ENCODE measurements around the gene TUBB. TPM values are rescaled to one million over a fixed set of nuclear protein-coding genes. Genes with fewer than 3 reads are reported as not detected.
A peak's percentile ranks its signal among the peaks of the same experiment; 100 is the strongest.

The TUBB gene
- total and polyA plus RNA-seq, 9 of the 15 experiments (the other 6 are each of a cell fraction or from before 2014, with no cell fraction given): 971 to 2,870 (median 1,478) TPM

DNA sequence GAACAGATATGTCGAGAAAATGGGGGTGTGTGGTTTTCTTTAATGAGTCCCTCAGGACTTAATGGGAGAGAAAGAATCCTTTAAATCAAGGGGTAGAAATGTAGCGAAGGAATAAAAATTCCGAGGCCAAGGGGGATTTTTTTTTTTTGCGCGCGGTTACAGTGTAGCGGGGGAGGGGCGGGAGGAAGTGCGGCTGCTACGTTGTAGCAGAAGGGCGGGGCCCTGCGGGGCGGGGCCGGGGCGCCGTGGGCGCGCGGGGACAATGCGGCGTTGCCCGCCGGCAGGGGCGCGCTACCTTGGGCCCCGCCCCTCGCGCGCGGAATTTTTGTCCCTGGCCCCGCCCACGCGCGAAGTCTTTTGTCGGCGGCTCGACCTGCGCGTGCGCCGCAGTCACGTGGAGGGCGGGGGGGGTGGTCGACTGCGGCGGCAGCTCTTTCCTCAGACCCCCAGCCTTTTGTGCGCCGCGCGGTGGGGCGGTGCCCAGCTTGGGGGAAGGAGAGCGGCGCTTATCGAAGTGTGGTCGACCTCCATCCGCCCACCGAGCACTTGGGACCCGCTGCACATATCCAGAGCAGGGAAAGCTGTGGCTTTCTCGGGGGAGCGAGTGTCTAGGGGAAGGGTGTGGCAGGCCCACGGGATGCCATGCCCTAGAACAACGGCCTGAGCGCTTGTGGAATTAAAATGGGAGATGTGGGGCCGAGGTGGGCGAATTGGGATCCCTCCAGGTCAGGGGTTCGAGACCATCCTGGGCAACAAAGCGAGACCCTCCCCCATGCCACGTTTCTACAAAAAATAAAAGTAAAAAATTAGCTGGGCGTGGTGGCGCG lies 1.3 kb downstream of the TUBB start (continued):
- TF ChIP-seq, protein P1, sequence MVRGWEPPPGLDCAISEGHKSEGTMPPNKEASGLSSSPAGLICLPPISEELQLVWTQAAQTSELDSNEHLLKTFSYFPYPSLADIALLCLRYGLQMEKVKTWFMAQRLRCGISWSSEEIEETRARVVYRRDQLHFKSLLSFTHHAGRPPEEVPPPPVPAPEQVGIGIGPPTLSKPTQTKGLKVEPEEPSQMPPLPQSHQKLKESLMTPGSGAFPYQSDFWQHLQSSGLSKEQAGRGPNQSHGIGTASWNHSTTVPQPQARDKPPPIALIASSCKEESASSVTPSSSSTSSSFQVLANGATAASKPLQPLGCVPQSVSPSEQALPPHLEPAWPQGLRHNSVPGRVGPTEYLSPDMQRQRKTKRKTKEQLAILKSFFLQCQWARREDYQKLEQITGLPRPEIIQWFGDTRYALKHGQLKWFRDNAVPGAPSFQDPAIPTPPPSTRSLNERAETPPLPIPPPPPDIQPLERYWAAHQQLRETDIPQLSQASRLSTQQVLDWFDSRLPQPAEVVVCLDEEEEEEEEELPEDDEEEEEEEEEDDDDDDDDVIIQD (CRISPR knock-in tag; IDR thresholded peaks at IDR 0.05): no peak
- TF ChIP-seq, protein P2, sequence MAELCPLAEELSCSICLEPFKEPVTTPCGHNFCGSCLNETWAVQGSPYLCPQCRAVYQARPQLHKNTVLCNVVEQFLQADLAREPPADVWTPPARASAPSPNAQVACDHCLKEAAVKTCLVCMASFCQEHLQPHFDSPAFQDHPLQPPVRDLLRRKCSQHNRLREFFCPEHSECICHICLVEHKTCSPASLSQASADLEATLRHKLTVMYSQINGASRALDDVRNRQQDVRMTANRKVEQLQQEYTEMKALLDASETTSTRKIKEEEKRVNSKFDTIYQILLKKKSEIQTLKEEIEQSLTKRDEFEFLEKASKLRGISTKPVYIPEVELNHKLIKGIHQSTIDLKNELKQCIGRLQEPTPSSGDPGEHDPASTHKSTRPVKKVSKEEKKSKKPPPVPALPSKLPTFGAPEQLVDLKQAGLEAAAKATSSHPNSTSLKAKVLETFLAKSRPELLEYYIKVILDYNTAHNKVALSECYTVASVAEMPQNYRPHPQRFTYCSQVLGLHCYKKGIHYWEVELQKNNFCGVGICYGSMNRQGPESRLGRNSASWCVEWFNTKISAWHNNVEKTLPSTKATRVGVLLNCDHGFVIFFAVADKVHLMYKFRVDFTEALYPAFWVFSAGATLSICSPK (IDR thresholded peaks at IDR 0.05; ENCODE audit: borderline replicate concordance): no peak
- no peak for TF ChIP-seq NELFE (IDR thresholded peaks at IDR 0.05; ENCODE audit: insufficient read depth, insufficient read length)
- no peak for TF ChIP-seq MAFG (tag; conservative IDR thresholded peaks at IDR 0.05)
- TF ChIP-seq HMGN3 (IDR thresholded peaks at IDR 0.05; ENCODE audit: borderline replicate concordance, extremely low read depth, insufficient read length, low read depth, low read length): peak; percentile 98
- 0 out of 2 replicates have a peak, but pooled peaks have one; percentile 71 for TF ChIP-seq ZNF696 (CRISPR knock-in tag; conservative IDR thresholded peaks at IDR 0.05)
- peak; percentile 94 for TF ChIP-seq ZNF384 (IDR thresholded peaks at IDR 0.05; ENCODE audit: low read depth, low read length)
- no peak for TF ChIP-seq KDM5B (IDR thresholded peaks at IDR 0.05; ENCODE audit: insufficient replicate concordance, low read depth, low read length)
- no peak for TF ChIP-seq HMG20A (CRISPR knock-in tag; conservative IDR thresholded peaks at IDR 0.05)
- peak; percentile 76; the same call in 1 of the 2 replicates for TF ChIP-seq ZBTB7A (IDR thresholded peaks at IDR 0.05; ENCODE audit: borderline replicate concordance, control insufficient read depth, low read depth, low read length)
- no peak for TF ChIP-seq SREBF1 (IDR thresholded peaks at IDR 0.05; ENCODE audit: borderline replicate concordance, low read depth, low read length)
- peak; percentile 90 for TF ChIP-seq SPI1 (IDR thresholded peaks at IDR 0.05; ENCODE audit: borderline replicate concordance, low read depth, low read length)
- TF ChIP-seq, protein P3, sequence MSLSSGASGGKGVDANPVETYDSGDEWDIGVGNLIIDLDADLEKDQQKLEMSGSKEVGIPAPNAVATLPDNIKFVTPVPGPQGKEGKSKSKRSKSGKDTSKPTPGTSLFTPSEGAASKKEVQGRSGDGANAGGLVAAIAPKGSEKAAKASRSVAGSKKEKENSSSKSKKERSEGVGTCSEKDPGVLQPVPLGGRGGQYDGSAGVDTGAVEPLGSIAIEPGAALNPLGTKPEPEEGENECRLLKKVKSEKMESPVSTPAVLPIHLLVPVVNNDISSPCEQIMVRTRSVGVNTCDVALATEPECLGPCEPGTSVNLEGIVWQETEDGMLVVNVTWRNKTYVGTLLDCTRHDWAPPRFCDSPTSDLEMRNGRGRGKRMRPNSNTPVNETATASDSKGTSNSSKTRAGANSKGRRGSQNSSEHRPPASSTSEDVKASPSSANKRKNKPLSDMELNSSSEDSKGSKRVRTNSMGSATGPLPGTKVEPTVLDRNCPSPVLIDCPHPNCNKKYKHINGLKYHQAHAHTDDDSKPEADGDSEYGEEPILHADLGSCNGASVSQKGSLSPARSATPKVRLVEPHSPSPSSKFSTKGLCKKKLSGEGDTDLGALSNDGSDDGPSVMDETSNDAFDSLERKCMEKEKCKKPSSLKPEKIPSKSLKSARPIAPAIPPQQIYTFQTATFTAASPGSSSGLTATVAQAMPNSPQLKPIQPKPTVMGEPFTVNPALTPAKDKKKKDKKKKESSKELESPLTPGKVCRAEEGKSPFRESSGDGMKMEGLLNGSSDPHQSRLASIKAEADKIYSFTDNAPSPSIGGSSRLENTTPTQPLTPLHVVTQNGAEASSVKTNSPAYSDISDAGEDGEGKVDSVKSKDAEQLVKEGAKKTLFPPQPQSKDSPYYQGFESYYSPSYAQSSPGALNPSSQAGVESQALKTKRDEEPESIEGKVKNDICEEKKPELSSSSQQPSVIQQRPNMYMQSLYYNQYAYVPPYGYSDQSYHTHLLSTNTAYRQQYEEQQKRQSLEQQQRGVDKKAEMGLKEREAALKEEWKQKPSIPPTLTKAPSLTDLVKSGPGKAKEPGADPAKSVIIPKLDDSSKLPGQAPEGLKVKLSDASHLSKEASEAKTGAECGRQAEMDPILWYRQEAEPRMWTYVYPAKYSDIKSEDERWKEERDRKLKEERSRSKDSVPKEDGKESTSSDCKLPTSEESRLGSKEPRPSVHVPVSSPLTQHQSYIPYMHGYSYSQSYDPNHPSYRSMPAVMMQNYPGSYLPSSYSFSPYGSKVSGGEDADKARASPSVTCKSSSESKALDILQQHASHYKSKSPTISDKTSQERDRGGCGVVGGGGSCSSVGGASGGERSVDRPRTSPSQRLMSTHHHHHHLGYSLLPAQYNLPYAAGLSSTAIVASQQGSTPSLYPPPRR (CRISPR knock-in tag; IDR thresholded peaks at IDR 0.05; ENCODE audit: borderline replicate concordance): 0 out of 2 replicates have a peak, but pooled peaks have one; percentile 19
- no peak for TF ChIP-seq JUNB (CRISPR knock-in tag; conservative IDR thresholded peaks at IDR 0.05)
- no peak for TF ChIP-seq CBX1 (IDR thresholded peaks at IDR 0.05; ENCODE audit: low read depth)
- TF ChIP-seq PHTF2 (CRISPR knock-in tag; IDR thresholded peaks at IDR 0.05): no peak

Data from K562 (cell line).